Astrocyte of the cerebellum (primary cell): ENCODE results near the gene LCE7A.

Source experiments
- DNase-seq: peaks from one replicate; pipeline ENCODE4 v3.0.0-alpha.2; 2011; ENCODE audit warnings: low read depth
- H3K4me3 ChIP-seq: 2 replicates; pipeline ENCODE4 v1.5.1; 2011; ENCODE audit warnings: mild to moderate bottlenecking, low read depth, low read length, moderate library complexity
- in situ Hi-C: cut with HindIII; loops from 2 replicates; pipeline ENCODE4 v1.10.0; 2017; ENCODE audit warnings: low sequenced_read_pairs
- TF ChIP-seq, protein P1 (sequence below): IDR thresholded peaks from 2 replicates; pipeline ENCODE4 v1.5.1; 2012; ENCODE audit warnings: low read length, low read depth, moderate library complexity, mild to moderate bottlenecking; ENCODE audit errors: missing control alignments

The LCE7A gene

DNA sequence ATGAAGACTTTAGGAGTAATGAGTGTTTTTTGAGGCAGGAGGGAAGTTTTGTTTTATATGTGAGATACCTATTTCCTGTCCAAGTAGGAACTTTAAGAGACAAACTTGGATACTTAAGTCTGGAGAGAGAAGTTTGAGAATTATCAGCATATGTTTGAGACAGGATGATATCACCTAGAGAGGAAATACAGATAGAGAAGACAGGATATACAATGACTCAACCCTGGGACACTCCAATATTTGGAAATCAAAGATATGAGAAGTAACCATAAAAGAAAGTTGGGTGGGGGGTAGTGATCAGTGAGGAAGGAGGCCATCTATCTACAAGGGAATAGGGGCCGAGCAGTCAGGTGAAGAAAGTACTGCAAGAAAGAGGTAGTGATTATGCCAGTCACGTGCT is 6.5 kb downstream of the LCE7A start:
- DNase-seq = no peak
- H3K4me3 ChIP-seq = no peak overlapping the region
- in situ Hi-C loops = no loop called here
- TF ChIP-seq, protein P1, sequence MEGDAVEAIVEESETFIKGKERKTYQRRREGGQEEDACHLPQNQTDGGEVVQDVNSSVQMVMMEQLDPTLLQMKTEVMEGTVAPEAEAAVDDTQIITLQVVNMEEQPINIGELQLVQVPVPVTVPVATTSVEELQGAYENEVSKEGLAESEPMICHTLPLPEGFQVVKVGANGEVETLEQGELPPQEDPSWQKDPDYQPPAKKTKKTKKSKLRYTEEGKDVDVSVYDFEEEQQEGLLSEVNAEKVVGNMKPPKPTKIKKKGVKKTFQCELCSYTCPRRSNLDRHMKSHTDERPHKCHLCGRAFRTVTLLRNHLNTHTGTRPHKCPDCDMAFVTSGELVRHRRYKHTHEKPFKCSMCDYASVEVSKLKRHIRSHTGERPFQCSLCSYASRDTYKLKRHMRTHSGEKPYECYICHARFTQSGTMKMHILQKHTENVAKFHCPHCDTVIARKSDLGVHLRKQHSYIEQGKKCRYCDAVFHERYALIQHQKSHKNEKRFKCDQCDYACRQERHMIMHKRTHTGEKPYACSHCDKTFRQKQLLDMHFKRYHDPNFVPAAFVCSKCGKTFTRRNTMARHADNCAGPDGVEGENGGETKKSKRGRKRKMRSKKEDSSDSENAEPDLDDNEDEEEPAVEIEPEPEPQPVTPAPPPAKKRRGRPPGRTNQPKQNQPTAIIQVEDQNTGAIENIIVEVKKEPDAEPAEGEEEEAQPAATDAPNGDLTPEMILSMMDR = no peak

- H3K4me3 ChIP-seq = no peak overlapping the region
- DNase-seq = peak; percentile 55
- TF ChIP-seq, protein P1 = peak; percentile 82
- in situ Hi-C loops = no loop called here
These were observed 10.1 kb downstream of the LCE7A start for GRCh38 chr1:152869808-152870419.

- no peak for DNase-seq
- in situ Hi-C loops = no loop called here
These were observed 11.3 kb downstream of the LCE7A start for GRCh38 chr1:152870831-152871730.

GRCh38 chr1:152871731-152872126 is 11.9 kb downstream of the LCE7A start:
- no peak for DNase-seq
- no peak overlapping the region for H3K4me3 ChIP-seq
- TF ChIP-seq, protein P1 = no peak
- in situ Hi-C loops = no loop called here

More at GRCh38 chr1:152870831-152871730, 11.3 kb downstream of the LCE7A start:
- TF ChIP-seq, protein P1 = peak; percentile 68
- no peak overlapping the region for H3K4me3 ChIP-seq

DNA sequence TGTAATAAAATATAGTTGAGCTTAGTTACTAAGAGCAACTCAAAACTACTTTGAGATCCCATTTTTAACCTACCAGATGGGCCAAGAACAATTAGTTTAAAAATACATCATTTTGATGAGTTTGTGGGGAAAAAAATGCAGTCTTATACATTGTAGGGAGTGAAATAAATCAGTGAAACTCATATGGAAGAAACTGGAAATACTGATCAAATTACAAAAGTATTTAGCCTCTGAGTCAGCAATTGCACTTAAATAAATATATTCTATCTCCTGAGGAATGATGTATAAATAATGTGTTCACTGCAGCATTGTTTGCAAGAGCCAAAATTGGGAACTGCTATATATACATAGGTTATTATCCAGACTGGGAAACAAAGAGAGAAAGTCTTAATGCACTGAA is 13.7 kb downstream of the LCE7A start:
- no peak for DNase-seq
- no peak overlapping the region for H3K4me3 ChIP-seq
- in situ Hi-C loops = no loop called here
- TF ChIP-seq, protein P1 = no peak

DNA sequence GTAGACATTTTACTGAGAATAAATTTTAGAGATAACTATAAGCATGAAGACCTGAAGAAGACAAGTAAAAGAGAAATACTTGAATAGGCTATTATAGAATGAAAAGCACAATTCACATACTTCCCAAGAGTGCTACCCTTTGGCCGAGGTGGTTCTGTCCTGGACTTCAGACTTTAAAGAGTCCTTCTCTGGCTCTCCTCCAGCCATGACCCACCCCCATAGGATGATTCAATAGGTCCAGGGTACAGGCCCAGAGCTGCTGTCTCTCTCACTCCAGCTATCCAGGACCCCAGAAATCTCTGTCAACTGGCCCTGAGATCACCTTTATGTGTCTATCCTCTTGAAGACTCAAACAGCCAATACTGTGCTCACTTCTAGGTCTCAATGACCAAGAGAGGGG is 17.0 kb downstream of the LCE7A start:
- no peak for DNase-seq
- H3K4me3 ChIP-seq = no peak overlapping the region
- in situ Hi-C loops = no loop called here
- TF ChIP-seq, protein P1 = no peak
